HG03378 (cell line): ENCODE results near the gene PIK3R5.

Experiments
- ATAC-seq: cut with Tn5 transposase; IDR thresholded peaks from one replicate; pipeline ENCODE4 v1.9.1; 2021; ENCODE audit warnings: mild to moderate bottlenecking, moderate library complexity; ENCODE audit not compliant: unreplicated experiment

PIK3R5 gene

GRCh38 chr17:8881606-8882005, 83.9 kb downstream of the PIK3R5 start:
- ATAC-seq, result no peak

GRCh38 chr17:8880466-8880865, 85.0 kb downstream of the PIK3R5 start:
- ATAC-seq, result no peak

GRCh38 chr17:8879410-8879809, 86.1 kb downstream of the PIK3R5 start:
- no peak for ATAC-seq

GRCh38 chr17:8877984-8878383, 87.5 kb downstream of the PIK3R5 start:
- no peak for ATAC-seq

GRCh38 chr17:8875957-8876356, 89.5 kb downstream of the PIK3R5 start:
- no peak for ATAC-seq

GRCh38 chr17:8875436-8875835, 90.1 kb downstream of the PIK3R5 start:
- ATAC-seq, result no peak

- no peak for ATAC-seq
These were observed 91.4 kb downstream of the PIK3R5 start for GRCh38 chr17:8873801-8874715.

- no peak for ATAC-seq
These were observed 92.6 kb downstream of the PIK3R5 start for GRCh38 chr17:8872705-8873435.

- ATAC-seq, result no peak
These were observed 93.3 kb downstream of the PIK3R5 start for GRCh38 chr17:8872036-8872704.

- ATAC-seq, result no peak
These were observed 94.4 kb downstream of the PIK3R5 start for GRCh38 chr17:8871081-8871581.

GRCh38 chr17:8870406-8871040, 95.0 kb downstream of the PIK3R5 start:
- no peak for ATAC-seq

- no peak for ATAC-seq
These were observed 96.2 kb downstream of the PIK3R5 start for GRCh38 chr17:8869114-8869815.

GRCh38 chr17:8868529-8868951, 97.0 kb downstream of the PIK3R5 start:
- ATAC-seq, result no peak

- no peak for ATAC-seq
These were observed 97.4 kb downstream of the PIK3R5 start for GRCh38 chr17:8868092-8868491.

- no peak for ATAC-seq
These were observed 98.0 kb downstream of the PIK3R5 start, which contains the start of gene PIK3R6 for GRCh38 chr17:8867361-8867981. Gene PIK3R6 (minus strand): TSS chr17:8867674. CDS start chr17:8849794, 17,880 bp downstream.

GRCh38 chr17:8865811-8866210, 99.7 kb downstream of the PIK3R5 start:
- ATAC-seq, result no peak

GRCh38 chr17:8865385-8865784, 100.1 kb downstream of the PIK3R5 start:
- ATAC-seq, result no peak

GRCh38 chr17:8862213-8863056, 103.1 kb downstream of the PIK3R5 start:
- ATAC-seq, result no peak
